Stimulated activated naive CD8-positive, alpha-beta T cell treated with anti-CD3 and anti-CD28 coated beads, Interleukin-15, Interleukin-2, amounts not matched to agents 100 ng/mL and 50 ng/mL, for 24 hours (primary cell): ENCODE data around the gene TTC4.

ENCODE experiments used
- H3K27ac Mint-ChIP-seq: one replicate; pipeline ENCODE4 v1.8.0; 2021; ENCODE audit warnings: mild to moderate bottlenecking, mixed read lengths
- H3K27me3 Mint-ChIP-seq: one replicate; pipeline ENCODE4 v1.8.0; 2021; ENCODE audit warnings: mixed read lengths
- H3K36me3 Mint-ChIP-seq: one replicate; pipeline ENCODE4 v1.8.0; 2021; ENCODE audit warnings: low read depth, mixed read lengths
- H3K4me1 Mint-ChIP-seq: one replicate; pipeline ENCODE4 v1.8.0; 2021; ENCODE audit warnings: low read depth, mixed read lengths
- H3K4me3 Mint-ChIP-seq: one replicate; pipeline ENCODE4 v1.8.0; 2021; ENCODE audit warnings: mild to moderate bottlenecking, mixed read lengths
- H3K9me3 Mint-ChIP-seq: one replicate; pipeline ENCODE4 v1.8.0; 2021; ENCODE audit warnings: mixed read lengths

TTC4 gene

DNA sequence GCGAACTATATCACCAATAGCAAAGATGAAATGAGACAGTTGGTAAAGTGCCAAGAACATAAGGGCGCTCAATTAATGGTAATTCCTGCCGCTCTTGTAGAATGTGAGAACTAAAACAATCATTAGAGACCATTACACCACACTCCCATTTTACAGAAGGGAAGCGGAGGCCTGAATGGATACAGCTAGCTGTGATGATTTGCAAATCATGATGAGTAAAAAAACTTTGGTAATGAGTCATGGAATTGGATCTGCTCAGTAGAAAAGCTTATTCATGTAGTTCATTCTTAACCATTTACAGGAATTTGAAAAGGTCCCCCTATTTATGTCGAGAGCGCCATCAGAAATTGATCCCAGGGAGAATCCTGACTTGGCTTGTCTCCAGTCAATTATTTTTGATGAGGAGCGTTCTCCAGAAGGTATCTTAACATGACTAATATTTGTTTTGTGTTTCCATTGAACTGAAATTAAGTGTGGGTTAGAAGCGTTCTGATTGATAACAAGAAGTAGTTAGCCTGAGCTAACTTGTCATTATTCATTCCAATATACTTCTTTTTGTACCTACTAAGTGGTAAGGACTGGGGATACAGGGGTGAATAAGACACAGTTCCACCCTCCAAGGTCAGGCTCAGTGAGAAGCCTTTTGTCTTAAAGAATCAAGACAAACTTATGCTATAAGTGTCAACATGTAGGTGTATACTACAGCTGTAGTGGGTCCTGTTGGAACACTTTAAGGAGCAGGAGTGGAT, 812 bp downstream of the TTC4 start:
- H3K4me3 Mint-ChIP-seq, result peak overlapping the region; percentile 97
- peaks cover 38% of the 10 kb centered on the region for H3K4me1 Mint-ChIP-seq

DNA sequence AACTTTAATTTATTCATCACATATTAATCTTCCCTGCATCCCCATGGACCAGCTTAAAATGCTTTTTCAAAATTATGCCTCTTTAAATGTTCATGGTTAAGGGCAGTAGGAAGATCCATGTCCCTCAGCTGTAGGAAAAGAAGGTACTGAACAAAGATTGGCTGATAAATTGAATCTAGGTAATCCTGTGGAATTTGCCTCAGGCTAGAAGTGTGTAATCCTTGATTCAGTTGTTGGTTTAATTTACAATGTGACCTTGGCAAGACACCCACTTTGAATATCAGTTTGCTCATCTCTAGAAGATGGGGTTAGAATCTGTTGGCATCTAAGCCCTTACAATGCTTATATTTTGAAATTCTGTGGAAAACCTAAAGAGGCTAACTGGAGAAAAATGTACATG, 6.1 kb downstream of the TTC4 start:
- peaks cover 5% of the 10 kb centered on the region for H3K9me3 Mint-ChIP-seq
- H3K27me3 Mint-ChIP-seq, result no peaks in the 10 kb centered on the region
- no peak overlapping the region for H3K4me3 Mint-ChIP-seq
- H3K4me1 Mint-ChIP-seq, result peaks cover 23% of the 10 kb centered on the region
- H3K27ac Mint-ChIP-seq, result no peak overlapping the region
- H3K36me3 Mint-ChIP-seq, result peaks cover 86% of the 10 kb centered on the region

More for the DNA sequence above, 812 bp downstream of the TTC4 start:
- H3K27me3 Mint-ChIP-seq, result no peaks in the 10 kb centered on the region
- H3K9me3 Mint-ChIP-seq, result no peaks in the 10 kb centered on the region
- H3K27ac Mint-ChIP-seq, result peak overlapping the region; percentile 97
- H3K36me3 Mint-ChIP-seq, result peaks cover 41% of the 10 kb centered on the region

DNA sequence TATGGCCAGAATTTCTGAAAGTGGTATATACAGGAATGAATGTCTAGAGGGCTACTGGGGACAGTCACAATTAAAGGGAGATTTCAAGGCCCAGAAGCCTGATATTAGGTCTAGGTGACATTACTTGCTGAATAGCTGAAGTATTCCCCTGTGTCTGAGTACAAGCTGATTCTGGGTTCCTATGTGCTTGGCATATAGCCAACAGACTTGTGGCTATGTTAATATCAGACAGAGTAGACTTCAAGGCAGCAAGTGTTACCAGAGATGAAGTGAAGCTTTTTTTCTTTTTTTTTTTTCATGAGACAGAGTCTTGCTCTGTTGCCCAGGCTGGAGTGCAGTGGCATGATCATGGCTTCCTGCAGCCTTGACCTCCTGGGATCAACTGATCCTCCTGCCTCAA, 8.3 kb downstream of the TTC4 start:
- peaks cover 5% of the 10 kb centered on the region for H3K9me3 Mint-ChIP-seq
- H3K4me1 Mint-ChIP-seq, result peaks cover 7% of the 10 kb centered on the region
- no peaks in the 10 kb centered on the region for H3K27me3 Mint-ChIP-seq
- no peak overlapping the region for H3K27ac Mint-ChIP-seq
- H3K4me3 Mint-ChIP-seq, result no peak overlapping the region
- peaks cover 90% of the 10 kb centered on the region for H3K36me3 Mint-ChIP-seq

DNA sequence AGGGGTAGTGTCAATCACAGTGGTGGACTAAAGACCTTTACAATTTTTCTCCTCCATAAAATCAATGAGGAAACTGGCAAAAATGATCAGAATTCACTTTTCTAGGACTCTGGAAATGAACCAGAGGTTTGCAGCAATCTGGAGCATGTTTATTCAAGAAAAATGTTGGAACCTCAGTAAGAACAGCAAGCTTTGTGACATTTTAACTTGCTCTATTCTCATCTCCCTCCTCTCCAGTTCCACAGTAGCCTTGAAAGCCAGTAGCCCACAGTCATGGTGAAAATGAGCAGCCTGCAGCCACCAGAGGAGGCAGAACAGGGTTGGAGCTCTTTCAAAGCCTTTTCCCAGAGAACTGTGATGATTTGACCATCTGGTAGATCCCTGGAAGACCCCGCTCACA, 9.1 kb downstream of the TTC4 start:
- Mint-ChIP-seq H3K4me3 (no peak overlapping the region), H3K4me1 (peaks cover 3% of the 10 kb centered on the region), H3K27ac (no peak overlapping the region), H3K36me3 (peaks cover 90% of the 10 kb centered on the region), H3K27me3 (no peaks in the 10 kb centered on the region), H3K9me3 (peaks cover 5% of the 10 kb centered on the region)

DNA sequence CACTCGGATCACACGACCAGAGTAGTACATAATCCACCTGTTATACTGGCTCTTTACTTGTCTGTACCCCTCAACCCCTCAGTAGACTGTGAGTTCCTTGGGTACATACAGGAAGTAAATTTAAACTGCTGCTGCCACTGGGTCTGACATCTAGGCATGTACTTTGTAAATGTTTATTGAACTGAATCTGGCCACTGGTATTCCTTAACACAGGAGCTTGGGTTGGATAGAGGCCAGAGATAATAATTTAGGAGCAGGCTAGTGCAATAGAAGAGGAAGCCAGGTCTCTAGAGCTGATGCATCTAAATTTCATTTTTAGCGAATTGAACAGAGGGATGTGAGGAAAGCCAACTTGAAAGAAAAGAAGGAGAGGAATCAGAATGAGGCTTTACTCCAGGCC, 12.4 kb downstream of the TTC4 start:
- Mint-ChIP-seq H3K36me3 (peaks cover 84% of the 10 kb centered on the region), H3K4me1 (no peaks in the 10 kb centered on the region), H3K9me3 (peaks cover 5% of the 10 kb centered on the region), H3K4me3 (no peak overlapping the region), H3K27ac (no peak overlapping the region), H3K27me3 (no peaks in the 10 kb centered on the region)

- H3K27me3 Mint-ChIP-seq, result no peaks in the 10 kb centered on the region
- peak overlapping the region; percentile 16 for H3K27ac Mint-ChIP-seq
- no peaks in the 10 kb centered on the region for H3K9me3 Mint-ChIP-seq
- H3K36me3 Mint-ChIP-seq, result peaks cover 66% of the 10 kb centered on the region
- no peaks in the 10 kb centered on the region for H3K4me1 Mint-ChIP-seq
- no peak overlapping the region for H3K4me3 Mint-ChIP-seq
Observed at GRCh38 chr1:54736685-54737084, 21.0 kb downstream of the TTC4 start.

- Mint-ChIP-seq H3K36me3 (peaks cover 72% of the 10 kb centered on the region), H3K4me3 (no peak overlapping the region), H3K9me3 (no peaks in the 10 kb centered on the region), H3K27me3 (no peaks in the 10 kb centered on the region), H3K27ac (no peak overlapping the region), H3K4me1 (no peaks in the 10 kb centered on the region)
Observed at GRCh38 chr1:54738244-54738643, 22.6 kb downstream of the TTC4 start.

DNA sequence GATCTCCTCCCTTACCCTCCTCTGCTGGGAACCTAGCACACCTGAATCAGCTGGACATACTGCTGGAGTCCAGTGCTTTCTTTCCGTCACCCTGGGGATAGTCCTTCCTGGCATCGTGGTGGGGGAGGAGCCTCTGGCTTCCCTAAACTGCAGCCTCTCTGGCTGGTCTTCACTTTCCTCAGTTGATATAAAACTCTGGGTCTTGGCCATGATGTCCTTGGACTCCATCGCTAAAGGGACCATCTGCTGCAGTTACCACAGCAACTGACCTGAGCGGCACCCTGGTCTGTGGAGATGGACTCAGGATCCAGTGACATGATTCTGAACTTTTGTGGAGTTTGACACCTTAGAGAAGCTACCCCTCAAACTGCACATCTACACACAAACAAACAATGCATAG, 25.9 kb downstream of the TTC4 start:
- Mint-ChIP-seq H3K27me3 (no peaks in the 10 kb centered on the region), H3K9me3 (no peaks in the 10 kb centered on the region), H3K27ac (no peak overlapping the region), H3K4me3 (no peak overlapping the region), H3K36me3 (peaks cover 48% of the 10 kb centered on the region), H3K4me1 (no peaks in the 10 kb centered on the region)

DNA sequence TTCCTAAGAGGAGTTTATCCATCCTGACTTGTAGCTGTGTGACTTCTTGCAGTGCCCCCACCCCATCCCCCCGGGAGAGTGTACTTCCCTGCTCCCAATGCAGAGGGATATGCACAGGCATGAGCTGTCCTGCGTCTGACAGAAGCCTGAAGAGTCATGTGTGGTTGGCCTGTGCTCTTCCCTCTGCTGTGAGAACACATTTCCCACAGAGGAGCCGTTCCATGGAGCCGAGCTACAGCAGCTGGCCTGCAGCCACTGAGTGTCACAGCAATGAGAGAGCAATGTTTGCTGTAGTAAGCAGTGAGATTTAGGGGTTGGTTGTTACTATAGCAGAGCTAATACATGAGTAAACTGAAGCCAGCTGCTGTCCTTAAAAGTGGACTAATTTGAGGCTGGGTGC, 26.6 kb downstream of the TTC4 start:
- no peaks in the 10 kb centered on the region for H3K4me1 Mint-ChIP-seq
- no peaks in the 10 kb centered on the region for H3K9me3 Mint-ChIP-seq
- no peak overlapping the region for H3K4me3 Mint-ChIP-seq
- H3K36me3 Mint-ChIP-seq, result peaks cover 40% of the 10 kb centered on the region
- H3K27ac Mint-ChIP-seq, result no peak overlapping the region
- H3K27me3 Mint-ChIP-seq, result no peaks in the 10 kb centered on the region

GRCh38 chr1:54743416-54744226, 28.0 kb downstream of the TTC4 start:
- Mint-ChIP-seq H3K27me3 (no peaks in the 10 kb centered on the region), H3K4me1 (no peaks in the 10 kb centered on the region), H3K27ac (no peak overlapping the region), H3K36me3 (peaks cover 30% of the 10 kb centered on the region), H3K9me3 (no peaks in the 10 kb centered on the region), H3K4me3 (no peak overlapping the region)

- Mint-ChIP-seq H3K4me3 (no peak overlapping the region), H3K4me1 (no peaks in the 10 kb centered on the region), H3K36me3 (peaks cover 24% of the 10 kb centered on the region), H3K27me3 (no peaks in the 10 kb centered on the region), H3K27ac (no peak overlapping the region), H3K9me3 (no peaks in the 10 kb centered on the region)
Observed at GRCh38 chr1:54744696-54745095, 29.0 kb downstream of the TTC4 start.

GRCh38 chr1:54745274-54745673, 29.6 kb downstream of the TTC4 start:
- no peak overlapping the region for H3K4me3 Mint-ChIP-seq
- H3K9me3 Mint-ChIP-seq, result no peaks in the 10 kb centered on the region
- H3K27me3 Mint-ChIP-seq, result no peaks in the 10 kb centered on the region

DNA sequence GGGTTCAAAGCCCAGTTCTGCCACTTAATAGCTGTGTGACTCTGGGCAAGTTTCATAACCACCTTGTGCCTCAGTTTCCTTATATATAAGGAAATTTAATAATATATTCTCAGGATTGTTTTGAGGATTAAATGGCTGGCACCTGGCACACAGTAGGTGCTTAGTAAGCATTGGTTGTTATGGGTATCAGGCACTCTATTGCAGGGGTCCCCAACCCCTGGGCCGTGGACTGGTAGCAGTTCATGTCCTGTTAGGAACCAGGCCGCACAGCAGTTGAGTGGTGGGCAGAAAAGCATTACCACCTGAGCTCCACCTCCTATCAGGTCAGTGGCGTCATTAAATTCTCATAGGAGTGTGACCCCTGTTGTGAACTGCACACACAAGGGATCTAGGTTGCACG, 30.2 kb downstream of the TTC4 start:
- Mint-ChIP-seq H3K27me3 (no peaks in the 10 kb centered on the region), H3K27ac (no peak overlapping the region), H3K4me3 (no peak overlapping the region), H3K36me3 (peaks cover 16% of the 10 kb centered on the region), H3K4me1 (no peaks in the 10 kb centered on the region), H3K9me3 (no peaks in the 10 kb centered on the region)

More at GRCh38 chr1:54745274-54745673, 29.6 kb downstream of the TTC4 start:
- Mint-ChIP-seq H3K4me1 (no peaks in the 10 kb centered on the region), H3K36me3 (peaks cover 19% of the 10 kb centered on the region), H3K27ac (no peak overlapping the region)

DNA sequence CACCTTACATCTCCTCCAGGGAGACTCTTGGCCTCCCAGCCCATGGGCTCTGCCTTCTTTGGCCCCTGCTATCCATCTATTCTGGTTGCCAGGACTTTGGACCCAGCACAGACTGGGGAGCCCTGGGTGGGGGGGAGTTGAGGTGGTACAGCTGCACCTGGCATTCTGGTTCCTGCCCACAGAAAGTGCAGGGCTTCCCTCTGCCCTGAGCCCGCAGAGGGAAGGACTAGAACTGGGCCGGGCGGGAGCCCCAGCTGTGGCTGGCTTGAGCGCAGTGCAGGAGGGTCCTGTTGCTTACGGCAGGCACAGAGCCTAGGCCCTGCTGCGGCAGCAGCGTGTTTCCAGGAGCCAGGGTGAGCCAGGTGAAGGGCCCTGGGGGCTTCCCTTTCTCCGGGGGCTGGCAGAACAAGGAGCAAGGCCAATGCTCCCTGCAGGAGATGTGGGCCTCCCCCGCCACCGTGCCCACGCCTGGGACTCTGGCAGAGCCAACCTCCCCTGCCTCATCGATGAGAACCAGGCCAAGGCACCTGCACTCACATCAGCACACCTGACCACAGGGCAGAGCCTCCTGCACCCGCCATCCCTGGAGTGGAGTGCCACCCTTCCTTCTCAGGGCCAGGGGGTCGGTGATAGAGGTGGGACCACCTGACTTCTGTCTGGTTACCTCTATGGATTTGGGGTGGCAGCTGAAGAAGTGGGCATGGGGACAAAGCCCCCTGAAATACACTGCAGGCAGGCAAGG, 32.6 kb downstream of the TTC4 start:
- no peak overlapping the region for H3K4me3 Mint-ChIP-seq
- no peak overlapping the region for H3K27ac Mint-ChIP-seq
- no peaks in the 10 kb centered on the region for H3K36me3 Mint-ChIP-seq
- H3K27me3 Mint-ChIP-seq, result no peaks in the 10 kb centered on the region
- no peaks in the 10 kb centered on the region for H3K9me3 Mint-ChIP-seq
- H3K4me1 Mint-ChIP-seq, result no peaks in the 10 kb centered on the region

- Mint-ChIP-seq H3K36me3 (no peaks in the 10 kb centered on the region), H3K4me3 (no peak overlapping the region), H3K4me1 (no peaks in the 10 kb centered on the region), H3K9me3 (no peaks in the 10 kb centered on the region), H3K27ac (no peak overlapping the region), H3K27me3 (no peaks in the 10 kb centered on the region)
Observed at GRCh38 chr1:54750596-54750995, 34.9 kb downstream of the TTC4 start.
